H9 (cell line): ENCODE measurements around the gene GTF3C1. TPM values are rescaled to one million over a fixed set of nuclear protein-coding genes. Genes with fewer than 3 reads are reported as not detected.

Source experiments
- DNase-seq: peaks from one replicate; pipeline ENCODE4 v3.0.0-alpha.2; 2017
- H2AFZ ChIP-seq: one replicate; pipeline ENCODE4 v1.6.1; 2013; ENCODE audit warnings: mild to moderate bottlenecking, low read length, control low read depth, moderate library complexity
- H2AK5ac ChIP-seq: 2 replicates; pipeline ENCODE4 v1.6.1; 2013; ENCODE audit warnings: low read length, control low read depth, mixed read lengths; ENCODE audit not compliant: insufficient read length
- H2BK120ac ChIP-seq: one replicate; pipeline ENCODE4 v1.6.1; 2013; ENCODE audit warnings: low read depth, mild to moderate bottlenecking, low read length, control low read depth, inconsistent platforms; ENCODE audit not compliant: poor library complexity, severe bottlenecking
- H2BK12ac ChIP-seq: 2 replicates; pipeline ENCODE4 v1.6.1; 2013; ENCODE audit warnings: low read length, control low read depth, mixed read lengths, low read depth; ENCODE audit not compliant: insufficient read length
- H2BK15ac ChIP-seq: 2 replicates; pipeline ENCODE4 v1.6.1; 2013; ENCODE audit warnings: low read depth, low read length, control low read depth
- H2BK20ac ChIP-seq: one replicate; pipeline ENCODE4 v1.6.1; 2013; ENCODE audit warnings: low read depth, mild to moderate bottlenecking, low read length, control low read depth, inconsistent platforms; ENCODE audit not compliant: poor library complexity, severe bottlenecking
- H2BK5ac ChIP-seq: 2 replicates; pipeline ENCODE4 v1.6.1; 2013; ENCODE audit warnings: low read length, control low read depth, mixed read lengths; ENCODE audit not compliant: insufficient read length
- H3K14ac ChIP-seq: 2 replicates; pipeline ENCODE4 v1.6.1; 2013; ENCODE audit warnings: low read length, control low read depth; ENCODE audit not compliant: insufficient read depth
- H3K18ac ChIP-seq: 2 replicates; pipeline ENCODE4 v1.6.1; 2013; ENCODE audit warnings: low read depth, mild to moderate bottlenecking, mixed read lengths, low read length, control low read depth; ENCODE audit not compliant: insufficient read length
- H3K23ac ChIP-seq: 2 replicates; pipeline ENCODE4 v1.6.1; 2013; ENCODE audit warnings: low read length, control low read depth, mixed read lengths, low read depth; ENCODE audit not compliant: insufficient read length
- H3K23me2 ChIP-seq: 2 replicates; pipeline ENCODE4 v1.6.1; 2013; ENCODE audit warnings: low read depth, mild to moderate bottlenecking, mixed read lengths, low read length, control low read depth; ENCODE audit not compliant: insufficient read length, poor library complexity, severe bottlenecking
- H3K27ac ChIP-seq: 2 replicates; pipeline ENCODE4 v1.5.1; 2013; ENCODE audit warnings: low read length, control low read depth, mixed read lengths, low read depth; ENCODE audit not compliant: insufficient read length
- H3K27me3 ChIP-seq: 2 replicates; pipeline ENCODE4 v1.6.1; 2013; ENCODE audit warnings: low read length, control low read depth, inconsistent platforms; ENCODE audit not compliant: insufficient read depth
- H3K4ac ChIP-seq: 2 replicates; pipeline ENCODE4 v1.6.1; 2013; ENCODE audit warnings: low read depth, mild to moderate bottlenecking, control low read depth, inconsistent platforms, low read length, moderate library complexity
- H3K4me1 ChIP-seq: 2 replicates; pipeline ENCODE4 v1.6.1; 2013; ENCODE audit warnings: low read length, control low read depth, inconsistent platforms; ENCODE audit not compliant: insufficient read depth
- H3K4me2 ChIP-seq: 2 replicates; pipeline ENCODE4 v1.6.1; 2013; ENCODE audit warnings: low read length, control low read depth, mixed read lengths; ENCODE audit not compliant: insufficient read length, insufficient read depth
- H3K56ac ChIP-seq: 2 replicates; pipeline ENCODE4 v1.6.1; 2013; ENCODE audit warnings: low read depth, mild to moderate bottlenecking, mixed read lengths, low read length, control low read depth; ENCODE audit not compliant: insufficient read length
- H3K79me1 ChIP-seq: 2 replicates; pipeline ENCODE4 v1.6.1; 2013; ENCODE audit warnings: low read depth, mild to moderate bottlenecking, moderate library complexity, low read length, control low read depth, inconsistent platforms; ENCODE audit not compliant: insufficient read depth, poor library complexity, severe bottlenecking
- H3K79me2 ChIP-seq: 2 replicates; pipeline ENCODE4 v1.6.1; 2013; ENCODE audit warnings: low read length, control low read depth, inconsistent platforms; ENCODE audit not compliant: insufficient read depth
- H3K9ac ChIP-seq: 2 replicates; pipeline ENCODE4 v1.6.1; 2013; ENCODE audit warnings: low read length, control low read depth, mixed read lengths; ENCODE audit not compliant: insufficient read length; ENCODE audit errors: extremely low read depth
- H3K9me3 ChIP-seq: one replicate; pipeline ENCODE4 v1.6.1; 2013; ENCODE audit warnings: low read depth, low read length, inconsistent platforms; ENCODE audit not compliant: control insufficient read depth
- H3T11ph ChIP-seq: one replicate; pipeline ENCODE4 v1.6.1; 2013; ENCODE audit warnings: mild to moderate bottlenecking, low read length, control low read depth, inconsistent platforms
- H4K20me1 ChIP-seq: one replicate; pipeline ENCODE4 v1.6.1; 2013; ENCODE audit not compliant: control insufficient read depth, insufficient read length, insufficient read depth
- H4K5ac ChIP-seq: 2 replicates; pipeline ENCODE4 v1.6.1; 2013; ENCODE audit warnings: low read depth, mild to moderate bottlenecking, mixed read lengths, low read length, control low read depth; ENCODE audit not compliant: insufficient read length
- H4K8ac ChIP-seq: replicated peaks from 2 replicates; pipeline ENCODE4 v1.6.1; 2013; ENCODE audit warnings: low read length, control low read depth, mixed read lengths, low read depth; ENCODE audit not compliant: insufficient read length
- H4K91ac ChIP-seq: 2 replicates; pipeline ENCODE4 v1.6.1; 2013; ENCODE audit warnings: low read depth, mild to moderate bottlenecking, moderate library complexity, mixed read lengths, low read length, control low read depth; ENCODE audit not compliant: insufficient read length
- H3K27ac Mint-ChIP-seq, 3 experiments: 2 replicates in 2 of 3; 3 replicates in 1 of 3; pipeline ENCODE4 v1.8.0; 2020 to 2021; ENCODE audit warnings: mixed read lengths in 3 of 3, mild to moderate bottlenecking in 1 of 3, moderate library complexity in 1 of 3
- H3K27me3 Mint-ChIP-seq: 2 replicates; pipeline ENCODE4 v1.8.0; 2021; ENCODE audit warnings: low read depth, mild to moderate bottlenecking, moderate library complexity, mixed read lengths
- H3K36me3 Mint-ChIP-seq, 3 experiments: 2 replicates in 2 of 3; 3 replicates in 1 of 3; pipeline ENCODE4 v1.8.0; 2020 to 2021; ENCODE audit warnings: low read depth in 3 of 3, mixed read lengths in 3 of 3; ENCODE audit not compliant: insufficient read depth in 1 of 3
- H3K4me1 Mint-ChIP-seq, 2 experiments: 2 replicates each; pipeline ENCODE4 v1.8.0; 2020; ENCODE audit warnings: mixed read lengths in 2 of 2
- H3K4me3 Mint-ChIP-seq, 2 experiments: 2 replicates in 1 of 2; 3 replicates in 1 of 2; pipeline ENCODE4 v1.8.0; 2020 to 2021; ENCODE audit warnings: mild to moderate bottlenecking in 2 of 2, mixed read lengths in 2 of 2, moderate library complexity in 1 of 2
- H3K9me3 Mint-ChIP-seq, 2 experiments: 2 replicates in 1 of 2; 3 replicates in 1 of 2; pipeline ENCODE4 v1.8.0; 2020; ENCODE audit warnings: mild to moderate bottlenecking in 2 of 2, mixed read lengths in 2 of 2, moderate library complexity in 1 of 2
- WGBS: extraction: QIAGEN DNeasy Blood & Tissue Kit; methylation state at CpG from one replicate; pipeline ENCODE4 v1.1.7; 2013; ENCODE audit warnings: missing lambda C conversion rate, low lambda C conversion rate, mixed read lengths; ENCODE audit not compliant: insufficient read length; ENCODE audit errors: extremely low coverage; 5-methylcytosine and 5-hydroxymethylcytosine counted together
- total RNA-seq: library from RNA; stranded (reverse); gene quantifications from 2 replicates; pipeline ENCODE4 v1.2.1, GENCODE V29; 2021
- TF ChIP-seq, protein P1 (sequence below): fragments of 200-600 bp; sonication (generic); conservative IDR thresholded peaks from 3 replicates; pipeline ENCODE4 v1.8.0; 2021; ENCODE audit warnings: antibody characterized with exemption, mild to moderate bottlenecking

Gene GTF3C1
- total RNA-seq, 1 experiment from 2014 or later: 113 TPM

GRCh38 chr16:27465483-27465879 lies 84.2 kb downstream of the GTF3C1 start:
- Histone ChIP-seq H3K23ac (no peak overlapping the region), H3T11ph (no peak overlapping the region), H3K9ac (no peak overlapping the region), H3K79me2 (no peaks in the 10 kb centered on the region), H3K23me2 (no peaks in the 10 kb centered on the region), H4K8ac (no peak overlapping the region), H3K27me3 (no peaks in the 10 kb centered on the region), H4K20me1 (no peaks in the 10 kb centered on the region), H3K9me3 (no peaks in the 10 kb centered on the region), H2AK5ac (no peak overlapping the region), H3K4ac (no peak overlapping the region), H3K4me2 (no peak overlapping the region), H2BK5ac (no peak overlapping the region), H2AFZ (no peak overlapping the region), H2BK15ac (no peak overlapping the region), H4K91ac (no peak overlapping the region), H3K56ac (no peak overlapping the region), H3K4me1 (no peaks in the 10 kb centered on the region), H2BK12ac (no peak overlapping the region), H3K27ac (no peak overlapping the region), H3K18ac (no peak overlapping the region), H4K5ac (no peak overlapping the region), H3K79me1 (no peaks in the 10 kb centered on the region), H2BK120ac (no peak overlapping the region), H3K14ac (no peak overlapping the region), H2BK20ac (no peak overlapping the region)
- WGBS: no CpG with 5 or more reads among the region's 8 CpGs
- peaks cover 48 to 88% (median 82%) of the 10 kb centered on the region in 3 experiments for H3K36me3 Mint-ChIP-seq
- H3K4me3 Mint-ChIP-seq: no peak overlapping the region
- H3K9me3 Mint-ChIP-seq: no peaks in the 10 kb centered on the region
- DNase-seq: no peak
- no peaks in the 10 kb centered on the region for H3K4me1 Mint-ChIP-seq
- H3K27ac Mint-ChIP-seq: no peak overlapping the region; a peak in 1 of 7 replicates
- H3K27me3 Mint-ChIP-seq: no peaks in the 10 kb centered on the region
- TF ChIP-seq, protein P1, sequence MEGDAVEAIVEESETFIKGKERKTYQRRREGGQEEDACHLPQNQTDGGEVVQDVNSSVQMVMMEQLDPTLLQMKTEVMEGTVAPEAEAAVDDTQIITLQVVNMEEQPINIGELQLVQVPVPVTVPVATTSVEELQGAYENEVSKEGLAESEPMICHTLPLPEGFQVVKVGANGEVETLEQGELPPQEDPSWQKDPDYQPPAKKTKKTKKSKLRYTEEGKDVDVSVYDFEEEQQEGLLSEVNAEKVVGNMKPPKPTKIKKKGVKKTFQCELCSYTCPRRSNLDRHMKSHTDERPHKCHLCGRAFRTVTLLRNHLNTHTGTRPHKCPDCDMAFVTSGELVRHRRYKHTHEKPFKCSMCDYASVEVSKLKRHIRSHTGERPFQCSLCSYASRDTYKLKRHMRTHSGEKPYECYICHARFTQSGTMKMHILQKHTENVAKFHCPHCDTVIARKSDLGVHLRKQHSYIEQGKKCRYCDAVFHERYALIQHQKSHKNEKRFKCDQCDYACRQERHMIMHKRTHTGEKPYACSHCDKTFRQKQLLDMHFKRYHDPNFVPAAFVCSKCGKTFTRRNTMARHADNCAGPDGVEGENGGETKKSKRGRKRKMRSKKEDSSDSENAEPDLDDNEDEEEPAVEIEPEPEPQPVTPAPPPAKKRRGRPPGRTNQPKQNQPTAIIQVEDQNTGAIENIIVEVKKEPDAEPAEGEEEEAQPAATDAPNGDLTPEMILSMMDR: no peak
